ENCODE measurements around the gene AP3B1.

Gene AP3B1

GRCh38 chr5:78283105-78283504 lies 11.4 kb downstream of the AP3B1 start:
- DNase-seq (ENCODE audit: low read depth): no peak
- H3K4me3 ChIP-seq (ENCODE audit: low read depth, low read length): no peak overlapping the region
- TF ChIP-seq CTCF (IDR thresholded peaks at IDR 0.05; ENCODE audit: low read depth, low read length, missing control alignments): no peak

GRCh38 chr5:78280261-78280660 lies 14.2 kb downstream of the AP3B1 start:
- no peak for DNase-seq (ENCODE audit: low read depth)
- no peak overlapping the region for H3K4me3 ChIP-seq (ENCODE audit: low read depth, low read length)
- no peak for TF ChIP-seq CTCF (IDR thresholded peaks at IDR 0.05; ENCODE audit: low read depth, low read length, missing control alignments)

- no peak for DNase-seq (ENCODE audit: low read depth)
- no peak for TF ChIP-seq CTCF (IDR thresholded peaks at IDR 0.05; ENCODE audit: low read depth, low read length, missing control alignments)
- H3K4me3 ChIP-seq (ENCODE audit: low read depth, low read length): no peak overlapping the region
Measured at GRCh38 chr5:78279194-78279593, 15.3 kb downstream of the AP3B1 start.

GRCh38 chr5:78277715-78278114 lies 16.8 kb downstream of the AP3B1 start:
- H3K4me3 ChIP-seq (ENCODE audit: low read depth, low read length): no peak overlapping the region
- DNase-seq (ENCODE audit: low read depth): no peak
- no peak for TF ChIP-seq CTCF (IDR thresholded peaks at IDR 0.05; ENCODE audit: low read depth, low read length, missing control alignments)

GRCh38 chr5:78275998-78276543 lies 18.4 kb downstream of the AP3B1 start:
- no peak for TF ChIP-seq CTCF (IDR thresholded peaks at IDR 0.05; ENCODE audit: low read depth, low read length, missing control alignments)
- H3K4me3 ChIP-seq (ENCODE audit: low read depth, low read length): no peak overlapping the region
- DNase-seq (ENCODE audit: low read depth): no peak

GRCh38 chr5:78274540-78275197 lies 19.8 kb downstream of the AP3B1 start:
- no peak for TF ChIP-seq CTCF (IDR thresholded peaks at IDR 0.05; ENCODE audit: low read depth, low read length, missing control alignments)
- no peak overlapping the region for H3K4me3 ChIP-seq (ENCODE audit: low read depth, low read length)

GRCh38 chr5:78273436-78273835 lies 21.1 kb downstream of the AP3B1 start:
- no peak overlapping the region for H3K4me3 ChIP-seq (ENCODE audit: low read depth, low read length)
- no peak for DNase-seq (ENCODE audit: low read depth)
- TF ChIP-seq CTCF (IDR thresholded peaks at IDR 0.05; ENCODE audit: low read depth, low read length, missing control alignments): no peak

More at GRCh38 chr5:78274540-78275197, 19.8 kb downstream of the AP3B1 start:
- no peak for DNase-seq (ENCODE audit: low read depth)
